H1 (cell line): ENCODE measurements around the gene CXCL9. TPM values are rescaled to one million over a fixed set of nuclear protein-coding genes. Genes with fewer than 3 reads are reported as not detected.

ENCODE experiments used
- SIN3A ChIP-seq, 2 experiments: IDR thresholded peaks in 1 of 2; conservative IDR thresholded peaks in 1 of 2; 2 replicates each; pipeline ENCODE4 v1.6.1; 2011 to 2012; ENCODE audit warnings: low read length in 2 of 2, improper control_type of control experiment in 1 of 2, low read depth in 1 of 2, mild to moderate bottlenecking in 1 of 2
- YY1 ChIP-seq: IDR thresholded peaks from 2 replicates; pipeline ENCODE4 v1.6.1; 2011; ENCODE audit warnings: low read depth, mild to moderate bottlenecking, low read length
- polyA plus RNA-seq, 7 experiments: library from polyadenylated mRNA; depleted of rRNA in 3 of 7; stranded (reverse) in 5 of 7; unstranded in 2 of 7; fragments of >200 nt in 5 of 7; fragments of 200-250 nt in 2 of 7; gene quantifications; 1 replicate in 5 of 7; 2 replicates in 1 of 7; 4 replicates in 1 of 7; pipeline versions ENCODE4 v1.2.1 to v1.2.3, GENCODE V29; 2011 to 2013; ENCODE audit warnings: missing spikeins in 2 of 7, mixed read lengths in 2 of 7
- total RNA-seq: library from RNA; stranded (reverse); fragmentation: NEBNext Ultra II Directional; extraction: Animal tissue kit (Norgen Biotek cat#: 25700); gene quantifications from 2 replicates; pipeline ENCODE4 v1.2.1, GENCODE V29; 2021

Gene CXCL9
- total and polyA plus RNA-seq, 2 of the 8 experiments (the other 6 are each of a cell fraction or from before 2014, with no cell fraction given), result not detected

- no peak for TF ChIP-seq SIN3A (conservative IDR thresholded peaks at IDR 0.05 in 1 of 2, IDR thresholded peaks at IDR 0.05 in 1 of 2; ENCODE audit: low read depth in 1 of 2, low read length in 2 of 2)
- no peak for TF ChIP-seq YY1
Observed at GRCh38 chr4:75973766-75974165, 33.5 kb downstream of the CXCL9 start (continued).
